K562 (cell line): ENCODE data around the gene SDSL. TPM values are rescaled to one million over a fixed set of nuclear protein-coding genes. Genes with fewer than 3 reads are reported as not detected.

ENCODE experiments used
- ATAC-seq: fragments of 200-7000 bp; cut with Tn5 transposase; 3 replicates; pipeline ENCODE4 v1.9.1; 2020; ENCODE audit warnings: moderate library complexity
- BruUV-seq: library from RNA; stranded (reverse); fragments of 400-500 nt; replicated peaks from 2 replicates; lab custom pipeline; 2021; lab: Mats Ljungman, UMichigan
- CTCF ChIA-PET: fragments of 300-600 bp; formaldehyde crosslinking; extraction: SDS; loops from one replicate; lab custom pipeline; 2021; ENCODE audit warnings: low intra/inter-chr PET ratio; lab: Yijun Ruan, JAX
- POLR2A ChIA-PET: fragments of 300-600, 350-650 bp; sonication (Branson Sonifier 250); formaldehyde crosslinking; extraction: SDS; loops from one replicate; lab custom pipeline; 2021; ENCODE audit warnings: antibody characterized with exemption, inconsistent platforms; lab: Yijun Ruan, JAX
- DNase-seq, 4 experiments: peaks; one replicate each; pipeline versions ENCODE4 v3.0.0 to v3.0.0-alpha.2; 2011 to 2018; ENCODE audit warnings: low spot score in 3 of 4, mixed read lengths in 3 of 4; ENCODE audit errors: extremely low read depth in 1 of 4
- FAIRE-seq: peaks from 2 replicates; lab custom pipeline; 2011; peaks lifted over from hg19 to GRCh38; lab: Jason Lieb, UNC
- H2AFZ ChIP-seq: 2 replicates; pipeline ENCODE4 v1.6.0; 2011; ENCODE audit warnings: low read depth, low read length, control low read depth, inconsistent platforms
- H3K27ac ChIP-seq: fragments of 200-600 bp; 3 replicates; pipeline ENCODE4 v1.8.0; 2011; ENCODE audit warnings: low read depth, mild to moderate bottlenecking, control low read depth, inconsistent platforms, low read length, moderate library complexity, mixed read lengths; ENCODE audit errors: extremely low read depth
- H3K27me3 ChIP-seq, 2 experiments: fragments of 300-600 bp in 1 of 2; 2 replicates in 1 of 2; 3 replicates in 1 of 2; pipeline versions ENCODE4 v1.6.0 to v1.8.0; 2011; ENCODE audit warnings: inconsistent platforms in 2 of 2, low read length in 2 of 2, mild to moderate bottlenecking in 1 of 2, mixed read lengths in 1 of 2, moderate library complexity in 1 of 2; ENCODE audit not compliant: control insufficient read depth in 2 of 2, insufficient read depth in 2 of 2
- H3K36me3 ChIP-seq: fragments of 300-600 bp; 3 replicates; pipeline ENCODE4 v1.8.0; 2011; ENCODE audit warnings: mild to moderate bottlenecking, low read length, inconsistent platforms; ENCODE audit not compliant: control insufficient read depth, insufficient read depth
- H3K4me1 ChIP-seq, 2 experiments: fragments of 200-600 bp in 1 of 2; replicated peaks in 1 of 2; 2 replicates in 1 of 2; 3 replicates in 1 of 2; pipeline versions ENCODE4 v1.5.1 to v1.8.0; 2011; ENCODE audit warnings: inconsistent platforms in 2 of 2, low read length in 2 of 2, mild to moderate bottlenecking in 1 of 2, mixed read lengths in 1 of 2, moderate library complexity in 1 of 2; ENCODE audit not compliant: control insufficient read depth in 2 of 2, insufficient read depth in 2 of 2
- H3K4me2 ChIP-seq: 2 replicates; pipeline ENCODE4 v1.6.1; 2011; ENCODE audit warnings: low read length, control low read depth, inconsistent platforms, mixed read lengths; ENCODE audit not compliant: insufficient read depth
- H3K4me3 ChIP-seq: fragments of 200-600 bp; sonication (generic), shearing (Covaris generic); 2 replicates; pipeline ENCODE4 v1.5.1; 2016; ENCODE audit warnings: control low read depth, inconsistent platforms
- H3K79me2 ChIP-seq: fragments of 200-600 bp; 3 replicates; pipeline ENCODE4 v1.8.0; 2011; ENCODE audit warnings: low read length, inconsistent platforms; ENCODE audit not compliant: control insufficient read depth, insufficient read depth
- H3K9ac ChIP-seq, 2 experiments: 2 replicates each; pipeline versions ENCODE4 v1.6.0 to v1.6.1; 2011; ENCODE audit warnings: low read depth in 2 of 2, low read length in 2 of 2, control low read depth in 1 of 2, inconsistent platforms in 1 of 2, mild to moderate bottlenecking in 1 of 2, mixed read lengths in 1 of 2; ENCODE audit not compliant: insufficient read depth in 1 of 2
- H3K9me1 ChIP-seq: one replicate; pipeline ENCODE4 v1.6.0; 2011; ENCODE audit warnings: inconsistent platforms, mild to moderate bottlenecking, low read length, moderate library complexity; ENCODE audit not compliant: control insufficient read depth, insufficient read depth
- H3K9me3 ChIP-seq: replicated peaks from 2 replicates; pipeline ENCODE4 v1.5.1; 2011; ENCODE audit warnings: low read depth, low read length, inconsistent platforms; ENCODE audit not compliant: control insufficient read depth, insufficient read depth
- H4K20me1 ChIP-seq: replicated peaks from 2 replicates; pipeline ENCODE4 v1.6.1; 2011; ENCODE audit warnings: low read length, inconsistent platforms, mixed read lengths; ENCODE audit not compliant: control insufficient read depth, insufficient read depth
- ARNT ChIP-seq, 2 experiments: fragments of 450-650 bp; IDR thresholded peaks; 2 replicates each; pipeline ENCODE4 v1.6.1; 2016; ENCODE audit warnings: mild to moderate bottlenecking in 1 of 2
- ATF3 ChIP-seq, 2 experiments: fragments of 450-650 bp in 1 of 2; sonication (generic) in 1 of 2; formaldehyde crosslinking in 1 of 2; IDR thresholded peaks in 1 of 2; conservative IDR thresholded peaks in 1 of 2; 2 replicates each; pipeline versions ENCODE4 v1.6.1 to v1.8.1; 2016 to 2023; ENCODE audit warnings: mild to moderate bottlenecking in 2 of 2, moderate library complexity in 2 of 2, inconsistent platforms in 1 of 2, missing genetic modification reagents in 1 of 2
- BCOR ChIP-seq: fragments of 450-650 bp; IDR thresholded peaks from 2 replicates; pipeline ENCODE4 v1.6.1; 2016
- COPS2 ChIP-seq: fragments of 450-650 bp; conservative IDR thresholded peaks from 2 replicates; pipeline ENCODE4 v1.6.1; 2016; ENCODE audit warnings: mild to moderate bottlenecking, moderate library complexity
- CREM ChIP-seq: IDR thresholded peaks from 2 replicates; pipeline ENCODE4 v1.6.1; 2014; ENCODE audit warnings: antibody characterized with exemption, low read depth
- ELF2 ChIP-seq: fragments of 250-450 bp; sonication (Bioruptor Pico); IDR thresholded peaks from 2 replicates; pipeline ENCODE4 v1.5.0; 2021; ENCODE audit warnings: mild to moderate bottlenecking
- FOXA3 ChIP-seq, 2 experiments: fragments of 450-650 bp in 1 of 2; sonication (generic) in 1 of 2; formaldehyde crosslinking; IDR thresholded peaks in 1 of 2; conservative IDR thresholded peaks in 1 of 2; 2 replicates each; pipeline versions ENCODE4 v1.4.0 to v1.8.0; 2020 to 2022; ENCODE audit warnings: mild to moderate bottlenecking in 2 of 2, missing genetic modification reagents in 1 of 2
- HDAC2 ChIP-seq: fragments of 450-650 bp; IDR thresholded peaks from 2 replicates; pipeline ENCODE4 v1.6.1; 2016; ENCODE audit warnings: mild to moderate bottlenecking
- HDAC3 ChIP-seq: fragments of 450-650 bp; IDR thresholded peaks from 2 replicates; pipeline ENCODE4 v1.6.1; 2018; ENCODE audit warnings: borderline replicate concordance, mild to moderate bottlenecking, moderate library complexity; ENCODE audit not compliant: partially characterized antibody
- IRF2 ChIP-seq: sonication (generic); formaldehyde crosslinking; IDR thresholded peaks from 2 replicates; pipeline ENCODE4 v1.8.1; 2022; ENCODE audit warnings: mild to moderate bottlenecking, missing genetic modification reagents
- KDM2B ChIP-seq: fragments of 250-450 bp; sonication (Bioruptor Pico); IDR thresholded peaks from 2 replicates; pipeline ENCODE4 v1.8.0; 2021; ENCODE audit warnings: mild to moderate bottlenecking, moderate library complexity
- MTF1 ChIP-seq: fragments of 250-450 bp; sonication (Bioruptor Pico); IDR thresholded peaks from 2 replicates; pipeline ENCODE4 v1.9.0; 2021; ENCODE audit warnings: moderate library complexity, mild to moderate bottlenecking, inconsistent platforms, borderline replicate concordance
- ZFP36 ChIP-seq: fragments of 150-350 bp; IDR thresholded peaks from 2 replicates; pipeline ENCODE4 v1.6.1; 2018; ENCODE audit warnings: low read length, low read depth; ENCODE audit not compliant: partially characterized antibody
- ZNF655 ChIP-seq: fragments of 250-450 bp; sonication (Bioruptor Pico); IDR thresholded peaks from 2 replicates; pipeline ENCODE4 v1.5.0; 2021
- ZNF717 ChIP-seq: fragments of 250-450 bp; sonication (Bioruptor Pico); IDR thresholded peaks from 2 replicates; pipeline ENCODE4 v1.5.0; 2021
- WGBS: fragments of 100-300 bp; shearing (Covaris generic); methylation state at CpG from one replicate; pipeline ENCODE4 v1.1.6; 2016; ENCODE audit warnings: low coverage, mixed read lengths; ENCODE audit not compliant: insufficient coverage; ENCODE audit errors: missing lambda C conversion rate; 5-methylcytosine and 5-hydroxymethylcytosine counted together
- in situ Hi-C: fragments of 300-500 bp; cut with MboI; formaldehyde crosslinking; loops from 4 replicates; pipeline ENCODE4 v1.15.0; 2018; ENCODE audit warnings: inconsistent platforms, mixed read lengths
- intact Hi-C: fragments of 100-400 bp; cut with micrococcal nuclease; formaldehyde crosslinking; loops from 2 replicates; pipeline ENCODE4 v1.14.2; 2022
- polyA plus RNA-seq, 8 experiments: library from polyadenylated mRNA; depleted of rRNA in 4 of 8; stranded (reverse) in 5 of 8; unstranded in 3 of 8; fragments of >200 nt; fragmentation: Nextera tagmentation in 2 of 8; fragmentation: Illumina TruSeq in 1 of 8; extraction: Ambion mirVana in 2 of 8; extraction: Trizol in 1 of 8; gene quantifications; 2 replicates each; pipeline versions ENCODE4 v1.2.1 to v1.2.3, GENCODE V29; 2011 to 2014; ENCODE audit warnings: inconsistent platforms in 1 of 8, missing spikeins in 1 of 8
- total RNA-seq, 7 experiments: library from RNA; depleted of rRNA in 6 of 7; stranded (reverse); fragments of >200 nt in 6 of 7; fragmentation: Illumina TruSeq in 2 of 7; extraction: Trizol in 2 of 7; gene quantifications; 2 replicates each; pipeline versions ENCODE4 v1.2.1 to v1.2.3, GENCODE V29; 2011 to 2021; ENCODE audit warnings: low replicate concordance in 1 of 7
- TF ChIP-seq, protein P1 (sequence below): fragments of 250-450 bp; sonication (Bioruptor Pico); IDR thresholded peaks from 2 replicates; pipeline ENCODE4 v1.5.0; 2021; ENCODE audit warnings: mild to moderate bottlenecking, borderline replicate concordance

Gene SDSL
- total and polyA plus RNA-seq, 9 of the 15 experiments (the other 6 are each of a cell fraction or from before 2014, with no cell fraction given), result 0.31 to 11.0 (median 7.4) TPM

GRCh38 chr12:113424915-113425823 lies 3.0 kb downstream of the SDSL start:
- WGBS, result 54% methylated on average over 19 of the region's 20 CpGs
- H3K9me3 ChIP-seq, result peaks cover 2% of the 10 kb centered on the region
- intact Hi-C loops (loop anchor here (1.0 to 5.0 kb wide), 4 partner anchors 67 to 228 kb away; partner anchors contain the start of gene PLBD2), in situ Hi-C loops (loop anchor here (25.0 kb wide), 1 partner anchor 238 kb away; the partner anchor contains the start of genes DDX54 and RITA1)
- peak overlapping the region in 1 of 2 experiments; percentile 8; a peak in 1 of 4 replicates for H3K9ac ChIP-seq
- FAIRE-seq (peak; percentile 51), DNase-seq (peak; percentile 69 to 77 (median 73)), ATAC-seq (peak; percentile 77)
- H3K27ac ChIP-seq, result no peak overlapping the region
- POLR2A ChIA-PET, result interaction anchor here (0.6 to 1.3 kb wide), 5 partner anchors 11 to 442 kb away, joined by 3 to 5 read pairs (median 3); no protein-coding TSS in a partner anchor
- H3K4me1 ChIP-seq, result peaks cover 28% of the 10 kb centered on the region in 2 experiments
- H3K79me2 ChIP-seq, result peaks cover 13% of the 10 kb centered on the region
- no peak overlapping the region for H2AFZ ChIP-seq
- H3K27me3 ChIP-seq, result no peaks in the 10 kb centered on the region
- no TSS peak for BruUV-seq
- no peaks in the 10 kb centered on the region for H3K9me1 ChIP-seq
- no peak overlapping the region for H3K4me3 ChIP-seq
- peaks cover 5% of the 10 kb centered on the region; the same call in 1 of the 3 replicates for H3K36me3 ChIP-seq
- CTCF ChIA-PET, result interaction anchor here (0.7 to 1.5 kb wide), 3 partner anchors 112 to 487 kb away, joined by 3 to 7 read pairs (median 3); no protein-coding TSS in a partner anchor
- H3K4me2 ChIP-seq, result no peak overlapping the region
- H4K20me1 ChIP-seq, result no peaks in the 10 kb centered on the region
- no peak for TF ChIP-seq ELF2
- no peak for TF ChIP-seq CREM
- TF ChIP-seq KDM2B, result no peak
- TF ChIP-seq, protein P1, sequence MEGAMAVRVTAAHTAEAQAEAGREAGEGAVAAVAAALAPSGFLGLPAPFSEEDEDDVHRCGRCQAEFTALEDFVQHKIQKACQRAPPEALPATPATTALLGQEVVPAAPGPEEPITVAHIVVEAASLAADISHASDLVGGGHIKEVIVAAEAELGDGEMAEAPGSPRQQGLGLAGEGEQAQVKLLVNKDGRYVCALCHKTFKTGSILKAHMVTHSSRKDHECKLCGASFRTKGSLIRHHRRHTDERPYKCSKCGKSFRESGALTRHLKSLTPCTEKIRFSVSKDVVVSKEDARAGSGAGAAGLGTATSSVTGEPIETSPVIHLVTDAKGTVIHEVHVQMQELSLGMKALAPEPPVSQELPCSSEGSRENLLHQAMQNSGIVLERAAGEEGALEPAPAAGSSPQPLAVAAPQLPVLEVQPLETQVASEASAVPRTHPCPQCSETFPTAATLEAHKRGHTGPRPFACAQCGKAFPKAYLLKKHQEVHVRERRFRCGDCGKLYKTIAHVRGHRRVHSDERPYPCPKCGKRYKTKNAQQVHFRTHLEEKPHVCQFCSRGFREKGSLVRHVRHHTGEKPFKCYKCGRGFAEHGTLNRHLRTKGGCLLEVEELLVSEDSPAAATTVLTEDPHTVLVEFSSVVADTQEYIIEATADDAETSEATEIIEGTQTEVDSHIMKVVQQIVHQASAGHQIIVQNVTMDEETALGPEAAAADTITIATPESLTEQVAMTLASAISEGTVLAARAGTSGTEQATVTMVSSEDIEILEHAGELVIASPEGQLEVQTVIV (CRISPR knock-in tag), result no peak
- TF ChIP-seq ARNT (IDR thresholded peaks at IDR 0.05), result no peak; a peak in 1 of 4 replicates
- no peak for TF ChIP-seq COPS2
- no peak for TF ChIP-seq FOXA3 (CRISPR knock-in tag; conservative IDR thresholded peaks at IDR 0.05 in 1 of 2, IDR thresholded peaks at IDR 0.05 in 1 of 2)
- peak; percentile 99 for TF ChIP-seq BCOR
- TF ChIP-seq HDAC3, result no peak
- TF ChIP-seq ZNF717 (CRISPR knock-in tag), result no peak
- peak; percentile 80 for TF ChIP-seq HDAC2
- TF ChIP-seq IRF2, result no peak
- peak; percentile 86 for TF ChIP-seq ZFP36
- TF ChIP-seq ZNF655 (CRISPR knock-in tag), result no peak
- TF ChIP-seq ATF3 (IDR thresholded peaks at IDR 0.05), result no peak
- no peak for TF ChIP-seq ATF3 (CRISPR knock-in tag; conservative IDR thresholded peaks at IDR 0.05)
- TF ChIP-seq MTF1 (CRISPR knock-in tag), result no peak
